HuH-7.5 (cell line): Measurements from ENCODE around the gene ANKRD55.

Experiments used
- DNase-seq: peaks from one replicate; pipeline ENCODE4 v3.0.0; 2011; ENCODE audit warnings: low spot score

Gene ANKRD55

GRCh38 chr5:56077796-56078233 is 155.3 kb downstream of the ANKRD55 start:
- no peak for DNase-seq

- no peak for DNase-seq
These were observed 156.6 kb downstream of the ANKRD55 start for GRCh38 chr5:56076486-56076885.

GRCh38 chr5:56075361-56075760 is 157.8 kb downstream of the ANKRD55 start:
- no peak for DNase-seq

- no peak for DNase-seq
These were observed 160.0 kb downstream of the ANKRD55 start for GRCh38 chr5:56072863-56073766.

GRCh38 chr5:56071470-56071869 is 161.7 kb downstream of the ANKRD55 start:
- no peak for DNase-seq

- no peak for DNase-seq
These were observed 162.2 kb downstream of the ANKRD55 start for GRCh38 chr5:56070851-56071465.

- DNase-seq = no peak
These were observed 163.4 kb downstream of the ANKRD55 start for GRCh38 chr5:56069652-56070226.

GRCh38 chr5:56066931-56067450 is 166.1 kb downstream of the ANKRD55 start:
- no peak for DNase-seq

GRCh38 chr5:56064984-56065383 is 168.1 kb downstream of the ANKRD55 start:
- DNase-seq = no peak

GRCh38 chr5:56060276-56061110 is 172.6 kb downstream of the ANKRD55 start:
- no peak for DNase-seq

GRCh38 chr5:56059854-56060253 is 173.3 kb downstream of the ANKRD55 start:
- DNase-seq = no peak

- DNase-seq = no peak
These were observed 176.3 kb downstream of the ANKRD55 start for GRCh38 chr5:56056875-56057274.

GRCh38 chr5:56055859-56056258 is 177.3 kb downstream of the ANKRD55 start:
- no peak for DNase-seq

GRCh38 chr5:56055287-56055686 is 177.8 kb downstream of the ANKRD55 start:
- no peak for DNase-seq

- no peak for DNase-seq
These were observed 178.5 kb downstream of the ANKRD55 start for GRCh38 chr5:56054666-56055065.

GRCh38 chr5:56053363-56053762 is 179.8 kb downstream of the ANKRD55 start:
- no peak for DNase-seq

GRCh38 chr5:56052735-56053134 is 180.4 kb downstream of the ANKRD55 start:
- DNase-seq = no peak

- DNase-seq = no peak
These were observed 182.4 kb downstream of the ANKRD55 start for GRCh38 chr5:56050551-56051255.
